GM10266 (cell line): Measurements from ENCODE around the gene CCDC33.

Experiments
- DNase-seq: peaks from one replicate; pipeline ENCODE4 v3.0.0; 2012; ENCODE audit errors: extremely low spot score
- CTCF ChIP-seq: IDR thresholded peaks from 2 replicates; pipeline ENCODE4 v1.5.1; 2012; ENCODE audit warnings: mild to moderate bottlenecking, low read depth; ENCODE audit not compliant: control insufficient read depth, insufficient read depth; ENCODE audit errors: missing control alignments

The CCDC33 gene

GRCh38 chr15:74202452-74203401, 33.4 kb upstream of the CCDC33 start, which contains the start of gene STRA6:
Gene STRA6, minus strand, starts transcription at chr15:74202787. Its CDS starts 520 bp downstream, at chr15:74202267.
- no peak for DNase-seq
- TF ChIP-seq CTCF: no peak

- DNase-seq: no peak
- no peak for TF ChIP-seq CTCF
Measured at GRCh38 chr15:74203914-74204431, 32.2 kb upstream of the CCDC33 start.

- no peak for TF ChIP-seq CTCF
- DNase-seq: no peak
Measured at GRCh38 chr15:74205582-74205947, 30.6 kb upstream of the CCDC33 start.

GRCh38 chr15:74206801-74207281, 29.3 kb upstream of the CCDC33 start:
- TF ChIP-seq CTCF: no peak
- DNase-seq: no peak

- no peak for TF ChIP-seq CTCF
- no peak for DNase-seq
Measured at GRCh38 chr15:74207652-74208440, 28.3 kb upstream of the CCDC33 start.

- TF ChIP-seq CTCF: no peak
- DNase-seq: no peak
Measured at GRCh38 chr15:74208496-74208895, 27.6 kb upstream of the CCDC33 start.
